Astrocyte (in vitro differentiated cells and primary cell): Measurements from ENCODE around the gene NCF1. TPM values are rescaled to one million over a fixed set of nuclear protein-coding genes. Genes with fewer than 3 reads are reported as not detected.
"Not testable (repeated sequence)": the region's sequence is repeated elsewhere in the genome, so short reads cannot be mapped to it uniquely, and the experiment has no call there.

ENCODE experiments used
- DNase-seq: peaks from one replicate; pipeline ENCODE4 v3.0.0-alpha.2; 2010; ENCODE audit warnings: low read depth
- FAIRE-seq: peaks from 2 replicates; lab custom pipeline; 2011; peaks lifted over from hg19 to GRCh38; lab: Jason Lieb, UNC
- H2AFZ ChIP-seq: 2 replicates; pipeline ENCODE4 v1.6.0; 2012; ENCODE audit warnings: low read depth, low read length, inconsistent platforms
- H3K27ac ChIP-seq: 2 replicates; pipeline ENCODE4 v1.5.1; 2011; ENCODE audit warnings: low read depth, low read length, inconsistent platforms
- H3K27me3 ChIP-seq: 2 replicates; pipeline ENCODE4 v1.6.0; 2011; ENCODE audit warnings: low read length, inconsistent platforms; ENCODE audit not compliant: insufficient read depth
- H3K36me3 ChIP-seq: 2 replicates; pipeline ENCODE4 v1.5.1; 2011; ENCODE audit warnings: low read length, inconsistent platforms; ENCODE audit not compliant: insufficient read depth
- H3K4me1 ChIP-seq: 2 replicates; pipeline ENCODE4 v1.5.1; 2011; ENCODE audit warnings: low read length, inconsistent platforms; ENCODE audit not compliant: insufficient read depth
- H3K4me2 ChIP-seq: 2 replicates; pipeline ENCODE4 v1.6.0; 2012; ENCODE audit warnings: low read length, inconsistent platforms
- H3K4me3 ChIP-seq: 2 replicates; pipeline ENCODE4 v1.5.1; 2011; ENCODE audit warnings: low read depth, mild to moderate bottlenecking, low read length, inconsistent platforms; ENCODE audit not compliant: insufficient read depth
- H3K79me2 ChIP-seq: 2 replicates; pipeline ENCODE4 v1.6.0; 2012; ENCODE audit warnings: mild to moderate bottlenecking, low read length, inconsistent platforms; ENCODE audit not compliant: insufficient read depth
- H3K9ac ChIP-seq: 2 replicates; pipeline ENCODE4 v1.6.0; 2012; ENCODE audit warnings: mild to moderate bottlenecking, low read length, inconsistent platforms
- H3K9me3 ChIP-seq: 2 replicates; pipeline ENCODE4 v1.5.1; 2012; ENCODE audit warnings: low read depth, mild to moderate bottlenecking, low read length, inconsistent platforms; ENCODE audit not compliant: insufficient read depth
- H4K20me1 ChIP-seq: 2 replicates; pipeline ENCODE4 v1.6.0; 2012; ENCODE audit warnings: low read length, inconsistent platforms; ENCODE audit not compliant: insufficient read depth
- H3K27ac Mint-ChIP-seq: one replicate; pipeline ENCODE4 v1.8.0; 2021; ENCODE audit warnings: mild to moderate bottlenecking, mixed read lengths; ENCODE audit not compliant: unreplicated experiment
- H3K27me3 Mint-ChIP-seq: one replicate; pipeline ENCODE4 v1.8.0; 2021; ENCODE audit warnings: low read depth, mixed read lengths; ENCODE audit not compliant: unreplicated experiment
- H3K36me3 Mint-ChIP-seq: one replicate; pipeline ENCODE4 v1.8.0; 2021; ENCODE audit warnings: low read depth, mixed read lengths; ENCODE audit not compliant: unreplicated experiment
- H3K4me1 Mint-ChIP-seq: one replicate; pipeline ENCODE4 v1.8.0; 2021; ENCODE audit warnings: low read depth, mixed read lengths; ENCODE audit not compliant: unreplicated experiment
- H3K4me3 Mint-ChIP-seq: one replicate; pipeline ENCODE4 v1.8.0; 2021; ENCODE audit warnings: mild to moderate bottlenecking, moderate library complexity, mixed read lengths; ENCODE audit not compliant: unreplicated experiment
- H3K9me3 Mint-ChIP-seq: one replicate; pipeline ENCODE4 v1.8.0; 2021; ENCODE audit warnings: mild to moderate bottlenecking, mixed read lengths; ENCODE audit not compliant: unreplicated experiment
- total RNA-seq: library from RNA; stranded (reverse); gene quantifications from 2 replicates; pipeline ENCODE4 v1.2.1, GENCODE V29; 2021

The NCF1 gene
- total RNA-seq, 1 donor from 2014 or later = not detected

GRCh38 chr7:74730186-74730585 lies 43.6 kb upstream of the NCF1 start:
- H3K36me3 Mint-ChIP-seq, FAIRE-seq, H2AFZ ChIP-seq, H3K9me3 ChIP-seq, H3K27me3 Mint-ChIP-seq, H3K9ac ChIP-seq, H3K4me1 Mint-ChIP-seq, H3K4me1 ChIP-seq, H3K27me3 ChIP-seq, H3K27ac Mint-ChIP-seq, H3K4me3 Mint-ChIP-seq, H4K20me1 ChIP-seq, DNase-seq, H3K79me2 ChIP-seq, H3K4me3 ChIP-seq, H3K4me2 ChIP-seq, H3K27ac ChIP-seq, H3K36me3 ChIP-seq, H3K9me3 Mint-ChIP-seq: not testable (repeated sequence)

DNA sequence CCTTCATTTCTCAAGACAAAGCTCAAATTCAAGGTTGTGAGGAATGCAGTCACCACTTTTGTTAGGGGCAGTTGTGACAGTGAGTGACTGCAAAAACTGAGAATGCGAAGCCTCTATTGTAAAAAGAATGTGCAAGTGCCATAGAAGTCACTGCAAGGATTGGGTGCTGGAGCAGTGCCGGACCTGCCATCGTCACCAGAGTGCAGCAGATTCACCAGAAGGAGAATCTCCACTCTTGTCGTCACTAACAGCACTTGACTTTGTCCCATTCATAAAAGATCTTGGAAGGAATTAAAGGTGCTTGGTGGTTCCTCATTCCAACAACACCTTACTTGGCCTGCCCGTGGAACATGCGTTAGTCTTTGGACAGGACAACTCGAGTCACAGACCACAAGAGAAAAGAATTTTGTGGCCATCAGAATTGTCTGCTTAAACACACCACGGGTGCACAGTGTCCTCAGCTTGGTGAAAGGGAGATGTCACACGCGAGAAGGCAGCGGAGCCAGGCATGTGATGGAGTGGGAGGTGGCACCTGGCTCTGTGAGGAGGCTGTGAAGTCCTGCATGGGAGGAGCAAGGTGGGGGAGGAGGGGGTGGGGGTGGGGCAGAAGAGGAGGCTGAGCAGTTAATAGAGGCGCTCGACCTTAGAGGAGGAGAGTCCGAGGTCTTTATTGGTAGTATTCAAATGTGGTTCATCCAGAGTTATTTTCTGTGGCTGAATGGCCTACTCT lies 33.7 kb upstream of the NCF1 start:
- H3K27ac ChIP-seq, H3K36me3 Mint-ChIP-seq, H3K9me3 ChIP-seq, H3K4me1 ChIP-seq, H3K4me1 Mint-ChIP-seq, H3K27me3 ChIP-seq, H4K20me1 ChIP-seq, H3K27me3 Mint-ChIP-seq, H3K4me3 ChIP-seq, H2AFZ ChIP-seq, H3K9me3 Mint-ChIP-seq, FAIRE-seq, H3K4me3 Mint-ChIP-seq, H3K9ac ChIP-seq, H3K27ac Mint-ChIP-seq, H3K4me2 ChIP-seq, DNase-seq, H3K36me3 ChIP-seq, H3K79me2 ChIP-seq: not testable (repeated sequence)

- H3K36me3 Mint-ChIP-seq, H3K4me3 Mint-ChIP-seq: not testable (repeated sequence)
Observed at GRCh38 chr7:74743936-74744557, 29.8 kb upstream of the NCF1 start.

GRCh38 chr7:74753921-74754482 lies 19.8 kb upstream of the NCF1 start:
- not testable (repeated sequence) for H3K4me3 Mint-ChIP-seq, H3K27me3 Mint-ChIP-seq, H3K4me1 Mint-ChIP-seq, H3K9ac ChIP-seq, H2AFZ ChIP-seq, H3K27ac Mint-ChIP-seq, H3K4me2 ChIP-seq, H3K4me1 ChIP-seq, H3K4me3 ChIP-seq, H3K9me3 Mint-ChIP-seq, FAIRE-seq, H4K20me1 ChIP-seq, H3K9me3 ChIP-seq, H3K27ac ChIP-seq, DNase-seq, H3K79me2 ChIP-seq, H3K36me3 ChIP-seq, H3K27me3 ChIP-seq, H3K36me3 Mint-ChIP-seq

More at GRCh38 chr7:74743936-74744557, 29.8 kb upstream of the NCF1 start:
- not testable (repeated sequence) for H3K9ac ChIP-seq, H3K79me2 ChIP-seq, H3K9me3 ChIP-seq, H3K4me1 Mint-ChIP-seq, FAIRE-seq, H3K4me3 ChIP-seq, H2AFZ ChIP-seq, H3K36me3 ChIP-seq, H3K27me3 Mint-ChIP-seq, H3K27ac Mint-ChIP-seq, H3K4me2 ChIP-seq, DNase-seq, H3K27me3 ChIP-seq, H3K27ac ChIP-seq, H3K9me3 Mint-ChIP-seq, H4K20me1 ChIP-seq, H3K4me1 ChIP-seq

GRCh38 chr7:74756673-74757072 lies 17.1 kb upstream of the NCF1 start:
- H3K9me3 ChIP-seq, H3K79me2 ChIP-seq, H3K36me3 Mint-ChIP-seq, H3K9ac ChIP-seq, H3K9me3 Mint-ChIP-seq, H2AFZ ChIP-seq, H3K27me3 ChIP-seq, H3K4me3 Mint-ChIP-seq, H3K27ac ChIP-seq, H3K4me1 Mint-ChIP-seq, H4K20me1 ChIP-seq, FAIRE-seq, H3K36me3 ChIP-seq, DNase-seq, H3K4me2 ChIP-seq, H3K27ac Mint-ChIP-seq, H3K4me1 ChIP-seq, H3K27me3 Mint-ChIP-seq, H3K4me3 ChIP-seq: not testable (repeated sequence)

DNA sequence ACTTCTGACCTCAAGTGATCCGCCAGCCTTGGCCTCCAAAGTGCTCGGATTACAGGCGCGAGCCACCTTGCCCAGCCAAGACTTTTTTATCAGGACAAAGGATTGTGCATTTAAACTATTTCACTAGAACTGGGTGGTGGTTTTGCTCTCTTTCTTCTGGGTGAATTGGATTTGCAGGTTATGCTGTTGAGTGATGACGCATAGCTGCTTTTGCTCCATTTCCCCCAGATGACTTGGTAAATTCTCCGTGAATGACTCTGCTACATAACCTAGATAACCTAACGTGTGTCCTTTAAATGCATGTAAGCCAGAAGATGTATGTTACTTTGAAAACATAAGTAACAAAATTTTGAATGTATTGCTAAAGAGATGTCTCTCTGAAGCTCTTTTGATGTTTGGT lies 15.5 kb upstream of the NCF1 start:
- H3K79me2 ChIP-seq, H3K27me3 Mint-ChIP-seq, DNase-seq, H3K9me3 ChIP-seq, H3K9ac ChIP-seq, H3K4me1 ChIP-seq, FAIRE-seq, H3K27me3 ChIP-seq, H3K36me3 Mint-ChIP-seq, H3K4me1 Mint-ChIP-seq, H3K27ac ChIP-seq, H3K4me3 ChIP-seq, H2AFZ ChIP-seq, H3K9me3 Mint-ChIP-seq, H3K36me3 ChIP-seq, H3K4me2 ChIP-seq, H4K20me1 ChIP-seq, H3K4me3 Mint-ChIP-seq, H3K27ac Mint-ChIP-seq: not testable (repeated sequence)
